HG02798 (cell line): ENCODE measurements around the gene RRP9.

ENCODE experiments used
- ATAC-seq: cut with Tn5 transposase; IDR thresholded peaks from one replicate; pipeline ENCODE4 v1.9.1; 2021; ENCODE audit warnings: mild to moderate bottlenecking; ENCODE audit not compliant: unreplicated experiment, poor library complexity

RRP9 gene

DNA sequence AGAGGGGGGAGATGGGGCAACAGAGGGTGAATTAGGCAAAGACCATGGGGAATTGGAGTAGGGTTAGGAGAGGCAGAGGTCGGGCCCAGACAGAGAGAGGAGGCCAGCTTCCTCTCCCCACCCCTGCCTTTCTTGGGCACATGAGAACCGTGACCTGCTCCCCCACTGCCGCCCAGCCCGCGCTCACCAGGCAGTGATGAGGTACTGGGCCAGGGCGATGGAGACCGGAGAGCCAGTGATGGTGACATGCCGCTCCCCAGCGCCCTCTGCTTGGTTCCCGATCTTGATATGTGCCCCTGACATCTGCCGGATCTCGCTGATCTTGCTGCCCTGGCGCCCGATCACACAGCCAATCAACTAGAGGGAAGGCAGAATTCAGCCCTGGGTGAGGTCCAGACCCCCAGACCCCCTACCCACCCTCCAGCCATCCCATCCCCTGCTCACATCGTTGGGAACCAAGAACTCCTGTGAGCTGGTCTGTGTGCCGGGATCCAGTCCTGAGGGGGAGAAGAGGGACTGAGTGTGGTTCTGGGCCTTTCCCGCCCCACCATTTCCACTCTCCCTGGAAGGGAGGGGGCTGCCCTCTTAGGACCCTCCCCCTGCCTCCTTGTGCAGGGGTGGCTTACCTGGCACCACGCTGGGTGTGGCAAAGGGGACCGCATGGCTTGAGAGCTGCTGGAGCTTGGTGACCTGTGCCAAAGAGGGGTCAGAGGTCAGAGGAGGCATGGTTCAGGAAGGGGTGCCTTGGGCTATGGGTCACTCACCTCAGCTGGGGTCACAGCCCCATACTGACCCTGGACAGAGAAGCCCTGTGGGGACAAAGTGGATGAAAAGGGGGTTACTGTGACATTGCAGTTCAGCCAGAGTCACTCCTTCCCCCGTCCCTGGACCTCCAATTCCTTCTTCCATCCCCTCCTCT, 17.2 kb upstream of the RRP9 start:
- no peak for ATAC-seq

DNA sequence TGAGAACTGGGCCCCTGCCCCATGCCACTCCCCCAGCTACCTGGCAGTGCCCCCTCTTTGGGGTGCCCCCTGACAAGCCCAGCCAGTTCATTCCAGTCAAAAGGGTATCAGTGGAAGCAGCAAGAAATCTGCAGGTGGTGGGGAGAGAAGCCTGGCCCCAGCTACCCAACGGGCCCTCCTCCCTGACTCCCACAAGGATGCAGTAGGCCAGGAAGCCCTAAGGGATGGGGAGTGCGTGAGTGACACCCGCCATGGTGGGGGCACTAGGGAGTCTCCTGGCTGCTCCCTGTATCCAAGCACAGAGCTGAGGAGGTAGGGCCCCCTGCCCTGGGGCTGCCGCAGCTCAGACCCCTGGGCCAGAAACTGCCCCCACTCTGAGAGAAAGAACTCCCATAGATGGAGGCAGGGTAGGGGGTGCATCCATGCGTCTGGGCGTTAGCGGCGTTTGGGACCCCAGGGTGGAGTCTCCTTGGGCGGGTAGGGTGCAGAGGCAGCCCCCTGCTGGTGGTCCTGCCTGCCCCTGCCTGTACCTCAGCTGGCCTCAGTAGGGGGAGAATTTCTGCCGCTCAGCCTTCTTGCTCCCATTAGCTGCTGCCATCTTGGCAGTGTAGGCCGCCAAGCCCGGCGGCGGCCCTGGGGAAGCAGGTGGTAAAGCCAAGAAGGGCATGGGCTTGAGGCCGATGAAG, 16.0 kb upstream of the RRP9 start:
- ATAC-seq: no peak

DNA sequence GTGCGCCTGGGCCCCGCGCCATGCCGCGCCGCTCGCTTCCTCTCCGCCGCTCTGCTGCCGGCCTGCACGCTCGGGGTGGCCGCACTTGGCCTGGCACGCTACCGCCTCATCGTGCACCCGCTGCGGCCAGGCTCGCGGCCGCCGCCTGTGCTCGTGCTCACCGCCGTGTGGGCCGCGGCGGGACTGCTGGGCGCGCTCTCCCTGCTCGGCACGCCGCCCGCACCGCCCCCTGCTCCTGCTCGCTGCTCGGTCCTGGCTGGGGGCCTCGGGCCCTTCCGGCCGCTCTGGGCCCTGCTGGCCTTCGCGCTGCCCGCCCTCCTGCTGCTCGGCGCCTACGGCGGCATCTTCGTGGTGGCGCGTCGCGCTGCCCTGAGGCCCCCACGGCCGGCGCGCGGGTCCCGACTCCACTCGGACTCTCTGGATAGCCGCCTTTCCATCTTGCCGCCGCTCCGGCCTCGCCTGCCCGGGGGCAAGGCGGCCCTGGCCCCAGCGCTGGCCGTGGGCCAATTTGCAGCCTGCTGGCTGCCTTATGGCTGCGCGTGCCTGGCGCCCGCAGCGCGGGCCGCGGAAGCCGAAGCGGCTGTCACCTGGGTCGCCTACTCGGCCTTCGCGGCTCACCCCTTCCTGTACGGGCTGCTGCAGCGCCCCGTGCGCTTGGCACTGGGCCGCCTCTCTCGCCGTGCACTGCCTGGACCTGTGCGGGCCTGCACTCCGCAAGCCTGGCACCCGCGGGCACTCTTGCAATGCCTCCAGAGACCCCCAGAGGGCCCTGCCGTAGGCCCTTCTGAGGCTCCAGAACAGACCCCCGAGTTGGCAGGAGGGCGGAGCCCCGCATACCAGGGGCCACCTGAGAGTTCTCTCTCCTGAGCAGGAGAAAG, 14.4 kb upstream of the RRP9 start:
- peak; percentile 45 for ATAC-seq

DNA sequence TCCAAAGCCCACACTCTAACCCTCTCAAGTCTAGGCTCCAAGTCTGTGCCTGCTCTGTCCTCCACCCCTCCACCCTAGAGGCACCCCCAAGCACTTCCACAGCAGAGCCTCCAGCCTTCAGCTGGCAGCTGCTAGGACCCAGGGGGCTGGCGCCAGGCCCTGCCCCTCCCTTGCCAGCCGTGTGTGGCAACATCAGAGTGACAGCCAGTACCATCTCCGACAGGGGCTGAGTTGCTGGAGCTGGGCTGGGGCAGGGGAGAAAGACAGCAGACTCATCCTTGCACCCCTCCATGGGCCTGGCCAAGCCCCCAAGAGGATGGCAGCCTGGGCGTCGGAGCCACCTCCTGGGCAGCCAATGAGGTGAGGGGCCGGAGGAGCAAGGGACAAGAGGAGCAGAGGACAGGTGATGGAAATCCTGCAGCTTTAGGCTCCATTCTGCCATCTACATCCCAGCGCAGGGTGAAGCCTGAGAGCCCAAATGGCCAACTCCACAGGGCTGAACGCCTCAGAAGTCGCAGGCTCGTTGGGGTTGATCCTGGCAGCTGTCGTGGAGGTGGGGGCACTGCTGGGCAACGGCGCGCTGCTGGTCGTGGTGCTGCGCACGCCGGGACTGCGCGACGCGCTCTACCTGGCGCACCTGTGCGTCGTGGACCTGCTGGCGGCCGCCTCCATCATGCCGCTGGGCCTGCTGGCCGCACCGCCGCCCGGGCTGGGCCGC, 13.6 kb upstream of the RRP9 start, which contains the start of gene GPR62:
Gene GPR62 (plus strand): TSS at position 207 of the 718 bp plus-strand sequence. CDS start 272 bp downstream, at position 479.
- no peak for ATAC-seq

DNA sequence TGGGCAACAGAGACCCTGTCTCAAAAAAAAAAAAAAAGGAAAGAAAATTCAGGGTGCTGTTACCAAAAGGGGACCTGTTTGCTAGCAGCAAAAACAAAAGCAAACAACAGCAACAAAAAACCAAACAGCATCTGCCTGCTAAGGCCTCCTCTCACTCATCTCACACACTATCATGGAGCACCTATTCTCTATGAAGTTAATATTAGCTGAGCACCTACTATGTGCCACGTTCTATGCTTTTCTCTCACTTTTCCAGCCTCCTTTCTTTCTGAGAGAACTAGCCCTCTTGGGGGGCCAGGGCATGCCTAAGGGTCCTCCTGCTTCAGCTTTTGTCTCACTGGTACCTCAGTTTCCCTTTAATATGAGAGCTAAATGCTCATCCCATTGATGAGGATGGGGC, 13.0 kb upstream of the RRP9 start:
- ATAC-seq: no peak

DNA sequence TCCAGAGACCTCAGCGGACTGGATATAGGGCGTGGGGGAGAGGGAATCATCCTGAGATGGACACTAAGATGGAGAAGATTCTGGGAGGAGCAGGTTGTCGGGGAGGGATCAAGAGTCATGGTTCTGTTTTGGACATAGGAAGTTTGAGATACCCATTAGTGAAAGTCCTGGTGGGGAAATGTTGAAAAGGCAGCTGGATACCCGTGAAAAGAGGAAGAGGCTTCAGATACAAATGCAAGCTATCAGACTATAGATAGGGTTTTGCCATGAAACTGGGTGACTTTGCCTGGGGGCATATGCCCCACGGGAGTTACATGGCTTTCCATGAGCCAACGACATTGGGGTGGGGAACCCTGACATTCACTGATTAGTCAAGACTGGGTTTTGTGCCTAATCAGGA, 12.4 kb upstream of the RRP9 start:
- no peak for ATAC-seq

DNA sequence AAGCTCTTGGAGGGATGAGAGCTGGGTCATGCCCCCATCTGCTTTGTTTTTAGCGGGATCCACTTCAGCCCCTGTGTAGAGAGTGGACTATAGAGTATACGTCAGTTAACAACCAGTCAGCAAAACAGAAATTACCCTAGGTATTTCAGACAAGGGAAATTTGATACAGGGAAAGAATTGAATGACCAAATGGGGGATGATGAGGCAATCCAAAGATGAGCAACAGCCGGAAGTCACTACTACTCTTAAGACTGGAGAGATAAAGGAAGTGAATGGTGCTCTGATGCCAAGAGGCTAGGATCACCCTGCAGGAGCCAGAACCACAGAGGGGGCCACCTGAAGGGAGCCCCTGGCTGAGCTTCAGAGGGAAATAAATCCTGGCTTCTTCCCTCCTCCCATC, 11.7 kb upstream of the RRP9 start:
- ATAC-seq: no peak

DNA sequence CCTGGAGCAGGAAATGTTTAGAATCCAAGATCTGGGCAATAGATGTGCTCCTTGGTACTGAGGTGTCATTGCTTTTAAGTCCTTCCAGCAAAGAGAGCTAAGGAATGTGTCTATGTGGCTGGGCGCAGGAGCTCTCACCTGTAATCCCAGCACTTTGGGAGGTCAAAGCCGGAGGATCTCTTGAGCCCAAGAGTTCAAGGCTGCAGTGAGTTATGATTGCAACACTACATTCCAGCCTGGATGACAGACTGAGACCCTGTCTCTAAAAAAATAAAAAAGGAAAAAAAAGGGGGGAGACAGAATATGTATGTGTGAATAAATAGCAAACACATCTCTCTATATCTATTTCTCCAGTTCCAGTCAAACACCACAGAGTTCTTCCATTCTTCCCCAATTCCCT, 9.2 kb upstream of the RRP9 start:
- no peak for ATAC-seq

DNA sequence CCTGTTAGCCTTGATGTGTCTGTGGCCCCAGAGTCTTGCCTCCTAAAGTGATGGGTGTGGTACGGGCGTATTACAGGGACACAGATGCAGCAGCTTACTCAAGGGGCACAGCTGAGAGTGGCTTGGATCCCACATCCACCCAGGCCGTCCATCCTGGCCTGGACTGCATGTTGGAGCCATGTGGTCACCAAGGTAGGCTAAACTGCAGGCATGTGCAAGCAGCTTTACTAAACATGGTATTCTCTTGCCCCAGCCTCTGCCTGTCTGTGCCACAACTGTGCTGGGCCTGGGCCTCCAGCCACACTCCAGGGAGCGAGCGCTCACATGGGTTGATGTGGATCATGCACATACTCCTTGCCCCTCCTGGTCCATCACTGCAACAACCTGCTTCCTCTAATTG, 7.4 kb upstream of the RRP9 start:
- ATAC-seq: no peak

DNA sequence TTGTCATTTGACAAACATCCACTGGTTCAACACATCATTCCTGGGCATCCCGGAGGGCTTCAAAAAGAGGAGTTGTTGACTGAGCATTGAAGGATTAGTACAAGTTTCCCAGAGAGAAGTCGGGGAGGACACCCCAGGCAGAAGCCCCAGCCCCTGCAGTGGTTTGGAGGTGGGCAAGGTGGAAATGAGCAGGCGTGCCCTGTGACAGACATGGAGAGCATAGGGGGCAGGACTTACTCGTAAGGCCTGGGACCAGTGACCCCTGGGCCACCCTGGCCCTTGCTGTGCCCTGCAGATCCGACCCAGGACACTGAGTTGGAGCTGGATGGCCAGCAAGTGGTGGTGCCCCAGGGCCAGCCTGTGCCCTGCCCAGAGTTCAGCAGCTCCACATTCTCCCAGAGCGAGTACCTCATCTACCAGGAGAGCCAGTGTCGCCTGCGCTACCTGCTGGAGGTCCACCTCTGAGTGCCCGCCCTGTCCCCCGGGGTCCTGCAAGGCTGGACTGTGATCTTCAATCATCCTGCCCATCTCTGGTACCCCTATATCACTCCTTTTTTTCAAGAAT, 6.4 kb upstream of the RRP9 start:
- ATAC-seq: no peak

DNA sequence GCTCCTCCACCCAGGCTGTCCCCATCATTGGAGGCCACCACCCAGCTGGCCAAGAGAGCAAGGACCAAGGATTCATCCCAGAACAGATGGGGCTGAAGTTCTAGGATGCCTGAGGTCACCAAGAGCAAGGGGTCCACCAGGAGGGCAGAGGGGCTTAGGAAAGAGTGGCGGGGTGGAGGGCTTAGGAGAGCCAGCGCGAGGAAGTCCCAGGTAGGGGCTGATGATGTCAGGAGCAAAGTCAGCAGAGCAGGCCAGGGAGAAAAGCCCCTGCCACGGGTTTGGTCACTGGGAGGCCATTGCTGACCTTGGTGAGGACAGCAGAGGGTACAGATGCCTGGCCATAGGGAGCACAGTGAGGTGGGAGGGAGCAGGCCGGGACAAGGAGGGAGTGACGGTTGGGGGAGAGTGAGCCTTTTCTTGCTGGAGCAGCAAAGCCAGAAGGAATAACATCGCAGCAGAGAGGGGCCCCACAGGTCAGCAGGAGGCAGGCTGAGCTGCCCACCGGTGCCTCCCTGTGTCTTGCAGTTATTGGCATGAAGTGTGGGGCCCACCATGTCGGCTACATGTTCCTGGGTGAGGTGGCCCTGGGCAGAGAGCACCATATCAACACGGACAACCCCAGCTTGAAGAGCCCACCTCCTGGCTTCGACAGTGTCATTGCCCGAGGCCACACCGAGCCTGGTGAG, 5.7 kb upstream of the RRP9 start:
- no peak for ATAC-seq

DNA sequence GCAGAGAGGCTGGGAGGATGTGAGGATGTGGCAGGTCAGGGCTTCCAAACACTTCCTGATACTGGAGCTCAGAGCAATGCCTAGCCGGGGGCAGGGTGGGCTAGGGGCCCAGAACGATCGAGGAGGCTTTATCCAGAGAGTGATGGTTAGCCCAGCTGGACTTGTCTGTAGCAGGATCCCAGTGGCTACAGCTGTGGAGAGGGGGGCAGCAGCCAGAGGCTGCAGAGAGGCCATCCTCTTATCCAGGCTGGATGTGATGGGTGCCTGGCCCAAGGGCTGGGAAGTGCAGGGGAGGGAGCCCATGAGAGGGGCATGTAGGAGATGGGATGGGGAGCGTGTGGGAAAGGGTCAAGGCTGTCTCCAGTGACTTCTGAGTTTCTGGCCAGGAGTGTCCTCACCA, 5.1 kb upstream of the RRP9 start:
- ATAC-seq: no peak

DNA sequence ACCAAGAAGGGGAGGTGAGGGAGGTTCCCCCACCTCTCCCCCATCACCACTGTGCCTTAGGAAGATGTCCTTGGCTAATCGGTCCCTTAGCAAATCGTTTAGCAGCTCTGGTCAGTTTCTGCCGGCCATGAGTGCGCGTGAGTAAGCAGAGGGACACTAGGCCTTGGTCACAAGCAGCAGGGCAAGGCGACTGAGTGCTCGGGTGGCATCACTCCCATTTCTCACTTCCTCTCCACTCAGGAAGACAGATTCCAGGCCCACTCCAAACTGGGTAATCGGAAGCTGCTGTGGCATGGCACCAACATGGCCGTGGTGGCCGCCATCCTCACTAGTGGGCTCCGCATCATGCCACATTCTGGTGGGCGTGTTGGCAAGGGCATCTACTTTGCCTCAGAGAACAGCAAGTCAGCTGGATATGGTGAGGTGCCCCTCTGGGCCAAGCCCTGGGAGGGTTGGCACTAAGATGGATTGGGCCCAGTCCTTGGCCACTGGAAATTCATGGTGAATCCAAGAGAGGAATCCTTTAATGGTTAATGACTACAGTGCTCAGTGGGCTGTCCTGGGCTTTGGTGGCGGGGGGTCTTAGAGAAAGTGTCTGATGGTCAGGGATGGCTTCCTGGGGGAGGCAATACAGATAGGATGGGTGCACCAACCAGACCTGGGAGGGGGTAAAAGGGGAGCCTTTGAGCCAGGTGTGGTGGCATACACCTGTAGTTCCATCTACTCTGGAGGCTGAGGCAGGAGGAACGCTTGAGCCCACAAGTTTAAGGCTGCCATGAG, 4.4 kb upstream of the RRP9 start:
- no peak for ATAC-seq

DNA sequence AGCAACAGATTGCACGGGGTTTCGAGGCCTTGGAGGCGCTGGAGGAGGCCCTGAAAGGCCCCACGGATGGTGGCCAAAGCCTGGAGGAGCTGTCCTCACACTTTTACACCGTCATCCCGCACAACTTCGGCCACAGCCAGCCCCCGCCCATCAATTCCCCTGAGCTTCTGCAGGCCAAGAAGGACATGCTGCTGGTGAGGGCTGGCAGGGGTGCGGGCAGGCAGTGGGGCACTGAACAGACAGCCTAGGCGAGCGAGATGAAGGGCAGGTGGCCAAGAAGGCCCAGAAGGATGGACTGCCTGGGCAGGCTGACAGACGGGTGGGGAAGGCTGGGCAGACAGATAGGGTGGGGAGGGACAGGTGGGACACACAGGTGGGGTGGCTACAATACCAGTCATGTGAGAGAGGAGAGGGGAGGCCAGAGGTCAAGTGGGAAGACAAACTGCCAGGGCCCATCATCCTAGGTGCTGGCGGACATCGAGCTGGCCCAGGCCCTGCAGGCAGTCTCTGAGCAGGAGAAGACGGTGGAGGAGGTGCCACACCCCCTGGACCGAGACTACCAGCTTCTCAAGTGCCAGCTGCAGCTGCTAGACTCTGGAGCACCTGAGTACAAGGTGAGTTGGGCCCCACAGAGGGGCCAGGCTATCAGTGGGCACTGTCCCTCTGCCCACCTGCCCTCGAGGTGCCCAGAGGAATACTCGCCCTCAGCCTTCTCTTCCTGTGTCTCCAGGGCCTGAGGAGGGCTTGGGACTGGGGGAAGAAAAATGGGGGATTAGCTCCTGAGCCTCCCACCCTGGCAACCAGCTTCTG, 3.5 kb upstream of the RRP9 start:
- no peak for ATAC-seq

DNA sequence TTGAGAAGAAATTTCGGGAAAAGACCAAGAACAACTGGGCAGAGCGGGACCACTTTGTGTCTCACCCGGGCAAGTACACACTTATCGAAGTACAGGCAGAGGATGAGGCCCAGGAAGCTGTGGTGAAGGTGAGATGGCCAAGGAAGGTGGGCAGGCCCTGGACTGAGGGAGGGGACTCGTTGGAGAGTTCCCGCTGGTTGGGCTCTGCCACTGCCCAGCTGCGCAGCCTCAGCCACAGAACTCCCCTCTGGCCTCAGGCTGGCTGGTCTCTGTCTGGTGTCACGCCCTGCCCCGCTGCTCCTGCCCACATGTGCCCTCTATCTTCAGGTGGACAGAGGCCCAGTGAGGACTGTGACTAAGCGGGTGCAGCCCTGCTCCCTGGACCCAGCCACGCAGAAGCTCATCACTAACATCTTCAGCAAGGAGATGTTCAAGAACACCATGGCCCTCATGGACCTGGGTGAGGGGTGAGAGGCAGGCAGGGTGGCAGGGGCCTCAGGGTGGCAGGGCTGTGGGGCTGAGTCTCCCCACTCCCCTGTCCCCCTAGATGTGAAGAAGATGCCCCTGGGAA, 2.8 kb upstream of the RRP9 start:
- no peak for ATAC-seq

DNA sequence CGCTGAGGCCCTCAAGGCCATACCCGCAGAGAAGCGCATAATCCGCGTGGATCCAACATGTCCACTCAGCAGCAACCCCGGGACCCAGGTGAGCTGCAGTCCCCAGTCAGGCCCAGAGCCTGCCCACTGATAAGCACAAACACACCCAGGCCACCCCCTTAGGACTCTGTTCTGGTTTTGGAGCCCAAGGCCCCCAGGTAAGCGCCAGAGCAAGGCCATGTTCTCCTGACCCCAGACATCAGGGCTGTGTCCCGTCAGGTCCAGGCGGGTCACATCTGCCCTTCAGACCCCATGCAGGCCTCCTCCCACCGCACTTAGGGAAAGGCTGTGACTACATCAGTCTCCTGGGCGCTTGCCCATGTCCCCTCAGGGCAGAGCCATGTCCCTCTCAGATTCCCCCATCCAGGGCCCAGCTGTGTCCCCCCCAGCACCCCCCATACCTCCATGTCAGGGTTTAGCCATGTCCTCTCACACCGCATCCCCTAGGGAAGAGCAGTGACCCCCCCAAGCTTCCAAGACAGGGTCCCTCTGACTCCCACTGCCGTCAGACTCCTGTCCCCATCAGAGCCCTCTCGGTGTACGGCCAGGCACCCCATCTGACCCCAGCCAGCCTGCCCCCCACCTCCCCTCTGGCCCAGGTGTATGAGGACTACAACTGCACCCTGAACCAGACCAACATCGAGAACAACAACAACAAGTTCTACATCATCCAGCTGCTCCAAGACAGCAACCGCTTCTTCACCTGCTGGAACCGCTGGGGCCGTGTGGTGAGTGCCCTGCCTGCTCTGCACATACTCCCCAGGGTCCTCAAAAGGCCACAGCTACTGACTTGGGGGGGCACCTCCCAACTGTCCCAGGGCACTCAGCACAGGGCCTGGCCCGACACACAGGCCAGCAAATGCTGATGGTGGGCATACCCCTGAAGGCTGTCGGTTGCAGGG, 2.0 kb upstream of the RRP9 start:
- ATAC-seq: no peak
